SK-N-DZ (cell line): ENCODE results near the gene SEC14L5.

ENCODE experiments used
- DNase-seq: peaks from one replicate; pipeline ENCODE4 v3.0.0-alpha.2; 2015; ENCODE audit warnings: low spot score

SEC14L5 gene

DNA sequence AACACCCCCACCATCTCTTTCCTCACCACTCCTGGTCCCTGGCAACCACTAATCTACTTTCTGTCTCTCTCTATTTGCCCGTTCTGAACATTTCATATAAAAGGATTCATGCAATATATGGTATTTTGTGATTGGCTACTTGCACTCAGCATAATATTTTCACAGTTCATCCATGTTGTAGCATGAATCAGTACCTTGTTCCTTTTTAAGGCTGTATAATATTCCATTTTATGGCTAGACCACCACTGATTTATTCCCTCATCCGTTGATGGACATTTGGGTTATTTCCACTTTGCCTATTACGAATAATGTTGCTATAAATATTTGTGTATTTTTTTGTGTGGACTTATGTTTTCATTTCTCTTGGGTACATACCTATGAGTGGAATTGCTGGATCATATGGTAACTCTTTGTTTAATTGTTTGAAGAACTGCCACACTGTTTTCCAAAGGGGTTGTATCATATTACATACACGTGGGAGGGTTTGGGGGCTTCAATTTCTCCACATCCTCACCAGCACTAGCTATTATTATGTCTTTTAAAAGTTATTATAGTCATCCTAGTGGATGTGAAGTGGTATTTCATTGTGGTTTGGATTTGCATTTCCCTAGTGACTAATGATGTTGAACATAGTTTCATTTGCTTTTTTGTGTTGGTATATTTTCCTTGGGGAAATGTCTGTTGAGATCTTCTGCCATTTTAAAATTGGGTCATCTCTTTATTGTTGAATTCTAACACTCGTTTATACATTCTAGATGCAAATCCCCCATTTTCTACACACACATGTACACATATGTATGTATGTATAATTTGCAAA, 26.3 kb downstream of the SEC14L5 start:
- no peak for DNase-seq

DNA sequence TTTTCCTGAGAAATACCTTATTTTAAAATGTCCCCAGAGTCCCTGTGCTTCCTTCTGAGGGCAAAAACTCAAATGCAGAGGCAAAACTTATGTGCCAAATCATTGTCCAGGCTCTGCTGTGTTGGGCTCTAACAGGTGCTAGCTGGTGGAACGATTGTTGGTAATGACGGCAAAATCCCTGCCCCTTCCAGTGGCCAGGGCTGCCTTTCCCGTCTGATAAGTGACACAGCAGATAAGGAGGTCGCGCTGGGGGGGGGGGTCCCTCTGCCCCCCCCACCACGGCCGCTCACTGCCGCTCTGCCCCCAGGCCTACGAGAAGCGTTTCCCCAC, 29.1 kb downstream of the SEC14L5 start:
- DNase-seq, result no peak

DNA sequence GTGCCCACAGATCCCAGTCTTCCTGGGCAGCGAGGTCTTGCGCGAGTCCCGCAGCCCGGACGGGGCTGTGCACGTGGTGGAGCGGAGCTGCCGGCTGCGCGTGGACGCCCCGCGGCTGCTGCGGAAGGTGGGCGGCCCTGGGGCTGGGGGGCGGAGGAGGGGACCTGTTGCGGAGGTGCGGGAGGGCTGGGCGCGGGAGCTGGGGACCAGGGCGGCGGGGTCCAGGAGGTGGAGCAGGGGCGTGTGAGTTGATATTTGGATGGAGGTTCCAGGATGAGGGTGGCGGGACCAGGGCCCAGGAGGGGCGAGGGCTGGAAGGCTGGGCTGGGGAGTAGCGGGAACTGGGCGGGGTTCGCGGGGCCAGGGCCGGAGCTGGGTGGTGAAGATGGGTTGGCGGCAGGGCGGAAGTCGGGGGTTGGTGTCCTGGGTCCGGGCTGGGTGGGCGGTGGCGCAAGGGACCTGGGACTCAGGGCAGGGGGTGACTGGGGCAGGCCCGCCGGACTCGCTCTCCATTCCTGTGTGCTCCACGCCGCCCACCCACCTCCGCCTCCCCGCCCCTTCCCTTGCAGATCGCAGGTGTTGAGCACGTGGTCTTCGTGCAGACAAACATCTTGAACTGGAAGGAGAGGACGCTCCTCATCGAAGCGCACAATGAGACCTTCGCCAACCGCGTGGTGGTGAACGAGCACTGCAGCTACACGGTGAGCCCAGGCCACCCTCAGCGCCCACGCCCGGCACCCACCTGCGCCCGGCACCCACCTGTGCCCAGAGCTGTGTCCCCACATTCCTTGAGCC, 29.6 kb downstream of the SEC14L5 start:
- DNase-seq, result no peak

DNA sequence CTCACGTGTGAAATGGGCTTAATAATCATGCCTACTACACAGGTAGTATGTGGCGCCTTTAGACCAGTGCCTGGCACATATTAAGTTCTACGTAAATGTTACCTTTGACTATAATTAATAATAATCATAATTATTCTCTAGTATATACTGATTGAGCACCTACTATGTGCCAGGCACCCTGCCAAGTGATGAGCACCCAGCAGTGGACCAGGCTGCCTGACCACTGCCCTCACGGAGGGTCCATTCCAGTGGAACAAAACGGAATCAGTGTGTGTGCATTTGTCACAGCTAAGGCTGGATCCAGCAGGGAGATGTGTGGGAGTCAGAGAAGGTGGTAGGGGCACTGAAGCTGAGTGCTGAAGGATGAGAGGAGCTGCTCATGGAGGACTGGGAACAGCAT, 30.5 kb downstream of the SEC14L5 start:
- DNase-seq, result no peak

DNA sequence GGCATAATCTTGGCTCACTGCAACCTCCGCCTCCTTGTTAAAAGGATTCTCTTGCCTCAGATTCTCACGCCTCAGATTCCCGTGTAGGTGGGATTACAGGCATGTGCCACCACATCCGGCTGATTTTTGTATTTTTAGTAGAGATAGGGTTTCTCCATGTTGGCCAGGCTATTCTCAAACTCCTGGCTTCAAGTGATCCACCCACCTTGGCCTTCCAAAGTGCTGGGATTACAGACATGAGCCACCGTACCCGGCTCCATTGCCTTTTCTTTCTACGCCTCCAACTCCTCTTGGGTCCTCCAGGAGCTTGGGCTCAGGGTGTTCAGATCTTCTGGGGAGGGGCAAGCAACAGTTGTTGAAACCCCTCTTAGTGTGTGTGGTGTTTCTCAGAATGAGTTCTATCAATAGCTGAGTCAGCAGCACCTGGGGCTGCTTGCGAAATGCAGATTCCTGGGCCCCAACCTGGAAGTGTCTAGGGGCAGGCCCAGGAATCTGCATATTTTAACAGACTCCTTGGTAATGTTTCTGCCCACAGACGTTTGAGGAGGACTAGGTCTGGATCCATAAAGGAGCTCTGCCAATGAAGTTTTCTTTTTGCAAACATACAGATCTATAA, 31.4 kb downstream of the SEC14L5 start:
- no peak for DNase-seq

DNA sequence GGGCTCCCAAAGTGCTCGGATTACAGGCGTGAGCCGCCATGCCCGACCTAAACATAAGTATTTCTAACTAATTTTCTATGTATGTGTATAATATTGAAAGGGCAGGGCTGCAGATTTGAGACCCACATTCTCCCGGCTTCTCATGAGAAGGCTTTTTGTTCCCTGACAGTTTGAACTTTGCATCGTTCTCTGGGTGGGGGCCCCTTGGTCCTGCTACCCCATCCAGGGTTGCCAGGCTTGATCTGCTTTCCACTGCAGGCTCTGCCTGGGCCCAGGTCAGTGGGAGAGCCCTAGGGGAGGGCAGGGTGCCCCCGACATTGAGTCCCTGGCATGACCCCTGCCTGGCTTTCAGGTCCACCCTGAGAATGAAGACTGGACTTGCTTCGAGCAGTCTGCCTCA, 32.3 kb downstream of the SEC14L5 start:
- no peak for DNase-seq

DNA sequence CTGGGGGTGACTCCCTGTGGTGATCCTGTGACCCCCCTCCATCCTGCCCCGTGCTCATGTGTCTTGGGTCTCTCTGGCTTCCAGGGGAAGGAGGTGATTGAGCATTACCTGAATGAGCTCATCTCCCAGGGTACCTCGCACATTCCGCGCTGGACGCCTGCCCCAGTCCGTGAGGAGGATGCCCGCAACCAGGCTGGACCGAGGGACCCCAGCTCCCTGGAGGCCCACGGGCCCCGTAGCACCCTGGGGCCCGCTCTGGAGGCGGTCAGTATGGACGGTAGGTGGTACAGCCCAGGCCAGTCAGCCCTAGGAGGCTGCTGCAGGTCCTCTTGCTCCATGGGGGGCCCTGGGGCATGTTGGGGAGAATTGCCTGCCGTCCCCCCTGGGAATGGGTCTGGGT, 33.6 kb downstream of the SEC14L5 start:
- DNase-seq, result no peak

DNA sequence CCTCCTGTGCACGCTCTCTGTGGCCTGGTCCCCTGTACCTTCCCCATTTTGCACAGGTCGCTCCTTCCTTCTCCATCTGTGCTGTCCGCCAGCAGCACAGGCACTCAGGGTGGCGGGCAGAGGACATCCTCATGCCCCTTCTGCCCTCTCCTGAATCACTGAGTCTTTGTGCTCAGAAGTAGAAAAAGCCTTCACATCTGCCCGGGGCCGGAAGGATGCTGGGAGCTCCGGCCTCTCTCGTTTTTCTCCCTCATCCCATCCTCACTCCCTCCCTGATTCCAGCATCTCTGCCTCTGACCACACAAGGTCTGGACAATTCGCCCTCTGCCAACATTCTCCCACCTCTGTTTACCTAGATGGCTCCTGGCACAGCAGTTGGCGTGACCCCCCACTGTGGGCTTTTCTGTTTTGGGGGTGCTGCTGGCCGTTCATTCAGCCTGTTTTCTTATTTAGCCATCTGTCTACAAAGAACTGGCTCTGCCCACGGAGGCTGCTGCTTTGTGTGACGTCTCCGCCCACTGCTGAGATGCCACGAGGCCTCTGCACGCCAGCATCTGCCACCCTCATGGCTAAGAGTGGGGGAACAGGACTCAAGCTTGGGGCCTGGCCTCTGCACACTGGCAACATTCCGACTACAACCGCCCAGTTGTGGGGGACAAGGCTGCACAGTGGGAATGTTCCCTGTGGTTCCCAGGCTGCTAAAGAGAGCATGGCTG, 36.7 kb downstream of the SEC14L5 start:
- no peak for DNase-seq

DNA sequence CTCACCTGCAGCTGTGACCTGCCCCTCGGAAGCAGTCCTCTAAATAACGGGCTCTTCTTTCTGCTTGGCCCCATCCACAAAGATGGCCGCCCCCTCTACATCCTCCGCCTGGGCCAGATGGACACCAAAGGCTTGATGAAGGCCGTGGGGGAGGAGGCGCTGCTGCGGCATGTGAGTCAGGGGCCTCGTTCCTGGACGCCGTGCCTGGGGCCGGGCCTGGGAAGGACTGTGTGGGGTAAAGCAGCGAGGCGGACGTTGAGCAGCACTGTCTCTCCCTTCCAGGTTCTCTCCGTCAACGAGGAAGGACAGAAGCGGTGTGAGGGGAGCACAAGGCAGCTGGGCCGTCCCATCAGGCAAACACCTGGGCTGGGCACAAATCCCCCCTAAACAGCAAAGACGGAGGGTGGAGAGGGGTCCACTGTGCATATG, 42.5 kb downstream of the SEC14L5 start:
- no peak for DNase-seq

DNA sequence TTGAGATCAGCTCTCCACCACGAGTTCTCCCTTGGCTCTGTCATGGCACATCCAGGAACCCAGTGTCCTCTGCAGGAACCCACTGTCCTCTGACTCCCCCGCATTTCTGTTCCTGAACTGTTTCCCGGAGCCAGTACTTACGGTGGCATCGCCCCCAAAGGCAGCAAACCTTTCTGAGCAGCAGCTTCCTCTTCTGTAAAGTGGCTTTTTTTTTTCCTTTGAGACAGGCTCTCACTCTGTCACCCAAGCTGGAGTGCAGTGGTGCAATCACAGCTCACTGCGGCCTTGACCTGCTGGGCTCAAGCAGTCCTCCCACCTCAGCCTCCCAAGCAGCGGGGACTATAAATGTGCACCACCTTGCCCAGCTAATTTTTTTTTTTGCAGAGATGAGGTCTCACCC, 43.4 kb downstream of the SEC14L5 start:
- DNase-seq, result no peak

DNA sequence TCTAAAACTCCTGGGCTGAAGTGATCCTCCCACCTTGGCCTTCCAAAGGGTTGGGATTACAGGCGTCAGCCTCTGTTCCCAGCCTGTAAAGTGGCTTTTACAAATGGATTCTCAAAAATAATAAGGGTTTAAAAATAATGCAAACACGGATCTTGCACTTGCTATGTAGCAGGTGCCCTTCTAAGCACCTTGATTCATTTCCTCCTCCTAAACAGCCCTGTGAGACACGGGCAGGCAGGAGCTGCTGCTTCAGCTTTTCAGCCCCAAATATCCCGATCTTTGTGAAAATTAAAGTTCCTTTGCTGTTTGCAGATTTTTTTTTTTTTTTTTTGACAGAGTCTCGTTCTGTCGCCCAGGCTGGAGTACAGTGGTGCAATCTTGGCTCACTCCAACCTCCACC, 43.9 kb downstream of the SEC14L5 start:
- DNase-seq, result no peak

DNA sequence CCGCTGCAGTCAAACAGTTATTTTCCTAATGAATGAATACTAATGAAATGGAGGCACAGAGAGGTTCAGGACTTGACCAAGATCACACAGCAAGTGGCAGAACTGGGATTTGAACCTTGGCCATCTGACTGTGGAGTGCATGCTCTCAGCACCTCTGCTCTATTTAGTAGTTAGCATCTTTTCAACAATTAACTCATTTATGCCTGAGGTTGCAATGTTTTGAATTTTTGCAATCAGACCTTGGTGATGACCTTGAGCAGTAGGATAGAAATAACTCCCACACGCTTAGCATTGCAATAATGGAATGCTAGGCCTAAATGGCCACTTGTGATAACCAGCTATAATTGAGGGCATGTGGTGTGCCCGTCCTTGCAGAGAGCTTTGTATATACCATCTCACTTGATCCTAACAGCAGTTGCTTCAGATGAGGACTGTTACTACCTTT, 44.6 kb downstream of the SEC14L5 start:
- no peak for DNase-seq

DNA sequence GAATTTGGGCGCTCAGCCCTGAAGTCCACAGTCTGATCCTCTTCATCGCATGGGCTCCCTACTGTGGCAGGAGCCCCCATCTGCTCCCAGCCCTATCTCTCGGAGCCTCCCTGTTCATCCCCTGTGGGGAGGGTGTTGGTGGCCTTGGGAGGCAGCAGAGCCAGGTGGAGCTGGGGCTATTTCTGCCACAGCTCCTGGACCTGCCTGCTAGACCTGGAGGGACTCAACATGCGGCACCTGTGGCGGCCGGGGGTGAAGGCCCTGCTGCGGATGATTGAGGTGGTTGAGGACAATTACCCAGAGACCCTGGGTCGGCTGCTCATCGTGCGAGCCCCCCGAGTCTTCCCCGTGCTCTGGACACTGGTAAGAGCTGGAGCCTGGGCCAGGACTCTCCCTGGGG, 45.1 kb downstream of the SEC14L5 start:
- no peak for DNase-seq

DNA sequence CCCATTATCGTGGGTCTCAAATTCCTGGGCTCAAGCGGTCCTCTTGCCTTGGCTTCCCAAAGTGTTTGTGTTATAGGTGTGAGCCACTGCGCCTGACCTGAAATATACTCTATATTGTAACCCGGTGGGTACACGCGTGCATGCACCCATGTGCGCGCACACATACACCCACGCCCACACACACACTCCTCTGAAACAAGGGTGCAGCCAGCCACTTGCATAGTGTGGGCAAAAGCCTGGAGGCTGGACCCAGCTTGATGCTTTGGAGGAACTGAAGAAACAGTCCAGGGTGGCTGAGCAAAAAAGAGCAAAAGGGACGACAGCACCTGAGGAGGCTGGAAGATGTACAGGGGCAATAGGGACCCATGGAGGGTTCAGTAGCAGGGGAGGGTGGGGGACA, 45.7 kb downstream of the SEC14L5 start:
- no peak for DNase-seq

DNA sequence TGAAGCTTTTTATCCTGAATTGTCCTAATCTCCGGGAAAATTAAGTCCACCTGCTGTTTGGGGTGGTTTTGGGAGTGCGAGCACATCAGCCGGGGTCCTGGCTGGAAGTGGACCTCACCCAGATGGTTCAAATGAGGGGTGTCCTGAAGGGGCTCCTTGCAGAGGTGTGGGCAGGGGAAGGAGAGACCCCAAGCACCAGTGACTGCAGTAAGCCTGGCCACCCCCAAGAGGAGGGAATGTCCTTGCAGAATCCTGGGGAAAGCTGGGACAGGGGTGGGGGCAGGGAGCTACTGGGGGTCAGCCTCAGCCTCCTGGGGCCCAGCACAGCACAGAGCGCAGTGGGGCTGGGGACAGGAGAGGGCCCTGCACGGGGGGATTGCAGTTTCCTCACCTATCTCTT, 46.2 kb downstream of the SEC14L5 start:
- DNase-seq, result no peak

DNA sequence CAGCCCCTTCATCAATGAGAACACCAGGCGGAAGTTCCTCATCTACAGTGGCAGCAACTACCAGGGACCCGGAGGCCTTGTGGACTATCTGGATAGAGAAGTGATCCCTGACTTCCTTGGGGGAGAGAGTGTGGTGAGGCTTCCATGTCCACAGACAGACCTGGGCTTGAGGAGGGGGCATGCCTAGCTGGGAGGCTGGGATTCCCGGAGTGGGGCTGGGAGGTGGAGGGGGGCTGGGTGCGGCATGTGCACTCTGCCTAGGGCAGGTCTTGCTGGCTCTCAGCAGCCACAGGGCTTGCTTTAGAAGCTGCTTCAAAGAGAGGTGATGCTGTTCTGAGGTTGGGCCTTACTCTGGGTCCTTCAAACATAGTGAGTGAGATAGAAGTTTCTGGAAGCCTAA, 47.8 kb downstream of the SEC14L5 start:
- no peak for DNase-seq

DNA sequence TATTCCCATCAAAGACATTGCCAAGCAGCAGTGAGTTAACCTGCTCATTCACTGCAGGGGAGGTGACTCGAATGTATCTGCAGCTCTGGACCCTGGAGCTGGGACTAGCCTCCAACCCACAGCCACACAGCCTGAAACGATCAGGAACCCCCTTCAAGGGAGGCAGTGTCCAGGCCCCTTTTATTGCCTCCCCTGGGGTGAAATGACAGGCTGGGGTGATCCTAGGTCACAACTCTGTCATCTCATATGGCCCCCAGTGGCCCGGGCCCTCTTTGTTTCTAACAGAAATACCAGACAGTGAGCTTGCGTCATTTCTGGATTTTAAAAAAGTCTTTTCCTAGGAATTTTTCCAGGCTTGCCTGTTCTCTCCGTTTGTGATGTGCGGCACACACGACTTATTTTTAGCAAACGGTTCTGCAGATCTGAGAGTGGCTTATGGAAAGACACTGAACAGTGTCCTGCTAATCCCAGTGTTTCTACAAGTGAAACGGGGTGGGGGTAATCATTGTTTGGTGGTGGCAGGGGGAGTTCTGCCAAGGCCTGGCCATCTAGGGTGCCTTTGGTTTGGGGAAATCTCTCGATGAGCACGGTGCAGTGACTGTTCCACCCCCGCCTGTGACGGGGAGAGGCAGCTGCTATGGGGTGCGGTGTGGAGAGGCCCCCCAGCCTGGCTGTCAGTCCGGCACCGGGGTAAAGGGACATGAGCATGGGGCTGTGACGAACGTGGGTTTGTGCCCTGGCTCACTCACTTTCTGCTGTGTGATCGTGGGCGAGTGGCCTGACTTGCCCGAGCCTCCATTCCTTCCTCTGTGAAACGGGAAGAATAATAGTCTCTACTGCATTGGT, 48.4 kb downstream of the SEC14L5 start:
- no peak for DNase-seq

DNA sequence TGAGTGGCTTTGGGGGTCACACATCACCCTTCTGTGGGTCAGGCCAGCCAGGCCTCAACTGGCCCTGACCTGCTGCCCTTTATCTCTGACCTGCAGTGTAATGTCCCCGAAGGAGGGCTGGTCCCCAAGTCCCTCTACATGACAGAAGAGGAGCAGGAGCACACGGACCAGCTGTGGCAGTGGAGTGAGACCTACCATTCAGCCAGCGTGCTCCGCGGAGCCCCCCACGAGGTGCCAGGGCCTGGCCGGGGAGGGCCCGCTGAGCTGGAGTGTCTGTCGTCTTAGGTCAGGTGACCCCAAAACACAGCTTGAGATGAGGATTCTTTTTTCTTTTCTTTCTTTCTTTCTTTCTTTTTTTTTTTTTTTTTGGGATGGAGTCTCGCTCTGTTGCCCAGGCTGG, 49.1 kb downstream of the SEC14L5 start:
- no peak for DNase-seq

DNA sequence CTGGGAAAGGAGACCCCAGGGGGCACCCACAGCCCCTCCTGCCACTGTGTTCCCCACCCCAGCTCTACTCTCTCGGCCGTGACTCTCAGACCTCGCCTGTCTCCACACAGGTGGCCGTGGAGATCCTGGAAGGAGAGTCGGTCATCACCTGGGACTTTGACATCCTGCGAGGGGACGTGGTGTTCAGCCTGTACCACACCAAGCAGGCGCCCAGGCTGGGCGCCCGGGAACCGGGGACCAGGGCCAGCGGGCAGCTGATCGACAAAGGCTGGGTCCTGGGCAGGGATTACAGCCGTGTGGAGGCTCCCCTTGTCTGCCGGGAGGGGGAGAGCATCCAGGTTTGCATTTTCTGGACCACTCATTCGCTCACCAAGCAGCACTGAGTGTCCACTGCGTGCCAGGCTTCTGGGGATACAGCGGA, 50.2 kb downstream of the SEC14L5 start:
- DNase-seq, result no peak

DNA sequence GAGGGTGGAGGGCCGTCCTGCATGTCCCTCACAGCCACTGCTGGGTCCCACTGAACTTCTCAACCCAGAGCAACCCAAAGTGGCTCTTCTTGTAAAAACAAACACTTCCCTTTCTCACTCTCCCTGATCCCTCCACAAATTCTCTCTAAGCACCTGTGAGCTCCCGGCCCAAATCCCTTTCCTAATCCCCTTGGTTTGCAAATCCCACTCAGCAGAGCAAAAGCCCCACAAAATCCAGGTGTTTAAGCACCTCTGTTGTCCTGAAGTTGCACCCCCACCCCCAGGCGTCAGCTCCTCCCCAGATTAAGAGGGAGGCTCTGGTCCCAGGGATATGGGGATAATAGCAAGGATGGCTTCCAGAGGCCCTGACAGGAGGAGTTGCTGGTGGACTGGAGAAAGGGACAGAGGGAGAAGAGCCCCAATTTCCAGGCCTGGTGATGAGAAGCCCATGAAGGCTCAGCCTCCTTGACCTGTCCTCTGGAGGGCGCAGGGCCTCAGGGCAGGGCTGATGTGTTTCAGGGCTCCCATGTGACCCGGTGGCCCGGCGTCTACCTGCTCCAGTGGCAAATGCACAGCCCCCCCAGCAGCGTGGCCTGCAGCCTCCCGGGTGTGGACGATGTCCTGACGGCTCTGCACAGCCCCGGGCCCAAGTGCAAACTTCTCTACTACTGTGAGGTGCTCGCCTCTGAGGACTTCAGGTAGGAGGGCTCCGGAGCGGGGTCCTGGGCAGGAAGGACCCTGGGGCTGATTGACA, 52.6 kb downstream of the SEC14L5 start:
- DNase-seq, result no peak
